Stimulated activated CD4-positive, alpha-beta T cell treated with anti-CD3 and anti-CD28 coated beads, Interleukin-12 subunit alpha, Interleukin-12 subunit beta, amount 100 ng/mL, for 4 hours (primary cell): ENCODE results near the gene NCAPH2.

Experiments
- DNase-seq: peaks from one replicate; pipeline ENCODE4 v3.0.0-alpha.2; 2020

NCAPH2 gene

GRCh38 chr22:50507991-50508884, at the start of gene NCAPH2:
Gene NCAPH2 (plus strand): TSS chr22:50508224. CDS start chr22:50508338, 114 bp downstream.
- DNase-seq, result peak; percentile 98

GRCh38 chr22:50459016-50459415, 49.0 kb upstream of the NCAPH2 start:
- no peak for DNase-seq

GRCh38 chr22:50459496-50460140, 48.4 kb upstream of the NCAPH2 start:
- no peak for DNase-seq

GRCh38 chr22:50460938-50461337, 47.1 kb upstream of the NCAPH2 start:
- DNase-seq, result no peak

GRCh38 chr22:50461536-50461935, 46.5 kb upstream of the NCAPH2 start:
- no peak for DNase-seq

GRCh38 chr22:50461979-50462540, 46.0 kb upstream of the NCAPH2 start:
- DNase-seq, result no peak

- no peak for DNase-seq
These were observed 44.7 kb upstream of the NCAPH2 start for GRCh38 chr22:50463188-50463900.

GRCh38 chr22:50464451-50464850, 43.6 kb upstream of the NCAPH2 start:
- DNase-seq, result no peak

GRCh38 chr22:50465066-50465930, 42.7 kb upstream of the NCAPH2 start:
- no peak for DNase-seq

GRCh38 chr22:50467341-50467740, 40.7 kb upstream of the NCAPH2 start:
- no peak for DNase-seq

- DNase-seq, result no peak
These were observed 40.1 kb upstream of the NCAPH2 start for GRCh38 chr22:50467773-50468440.

GRCh38 chr22:50468626-50469025, 39.4 kb upstream of the NCAPH2 start:
- DNase-seq, result no peak

- peak; percentile 87 for DNase-seq
These were observed 38.4 kb upstream of the NCAPH2 start for GRCh38 chr22:50469377-50470305.

- no peak for DNase-seq
These were observed 37.5 kb upstream of the NCAPH2 start for GRCh38 chr22:50470491-50470890.

GRCh38 chr22:50471197-50471847, 36.7 kb upstream of the NCAPH2 start:
- no peak for DNase-seq

- DNase-seq, result no peak
These were observed 36.1 kb upstream of the NCAPH2 start for GRCh38 chr22:50471962-50472361.

- peak; percentile 30 for DNase-seq
These were observed 34.9 kb upstream of the NCAPH2 start for GRCh38 chr22:50473088-50473487.

GRCh38 chr22:50473855-50474671, 34.0 kb upstream of the NCAPH2 start:
- peak; percentile 24 for DNase-seq
